PC-9 (cell line): Measurements from ENCODE around the gene ITSN1. TPM values are rescaled to one million over a fixed set of nuclear protein-coding genes. Genes with fewer than 3 reads are reported as not detected.

Experiments used
- BruUV-seq: library from RNA; stranded (reverse); fragments of 400-500 nt; replicated peaks from 2 replicates; lab custom pipeline; 2021; lab: Mats Ljungman, UMichigan
- CTCF ChIA-PET: fragments of 300-600 bp; sonication (Branson Sonifier 250); formaldehyde crosslinking; loops from one replicate; lab custom pipeline; 2022; ENCODE audit warnings: antibody characterized with exemption; lab: Charles Lee
- POLR2A ChIA-PET: fragments of 300-600 bp; sonication (Branson Sonifier 250); formaldehyde crosslinking; loops from one replicate; lab custom pipeline; 2022; ENCODE audit warnings: antibody characterized with exemption; ENCODE audit not compliant: unreplicated experiment; lab: Charles Lee
- DNase-seq, 2 experiments: peaks; one replicate each; pipeline versions ENCODE4 v3.0.0 to v3.0.0-alpha.2; 2015 to 2022; ENCODE audit warnings: mixed read lengths in 1 of 2
- H2AFZ ChIP-seq: fragments of 200-600 bp; sonication (generic); 2 replicates; pipeline ENCODE4 v1.8.1; 2017; ENCODE audit warnings: antibody characterized with exemption
- H3F3A ChIP-seq: fragments of 200-600 bp; sonication (generic); 2 replicates; pipeline ENCODE4 v1.8.1; 2017; ENCODE audit warnings: antibody characterized with exemption, mild to moderate bottlenecking, low read depth; ENCODE audit not compliant: insufficient read depth
- H3K27ac ChIP-seq: fragments of 200-600 bp; sonication (generic); 2 replicates; pipeline ENCODE4 v1.6.1; 2016; ENCODE audit warnings: mixed run types
- H3K27me3 ChIP-seq: fragments of 200-600 bp; sonication (generic); 2 replicates; pipeline ENCODE4 v1.6.1; 2016; ENCODE audit warnings: low read depth, mixed run types; ENCODE audit not compliant: insufficient read depth
- H3K36me3 ChIP-seq: fragments of 200-600 bp; sonication (generic); 2 replicates; pipeline ENCODE4 v1.6.1; 2016; ENCODE audit warnings: low read depth, mixed run types
- H3K4me1 ChIP-seq: fragments of 200-600 bp; sonication (generic); replicated peaks from 2 replicates; pipeline ENCODE4 v1.6.1; 2016; ENCODE audit warnings: mixed run types; ENCODE audit not compliant: insufficient read depth
- H3K4me2 ChIP-seq: fragments of 200-600 bp; sonication (generic); 2 replicates; pipeline ENCODE4 v1.6.1; 2017; ENCODE audit warnings: mixed run types
- H3K4me3 ChIP-seq: fragments of 200-600 bp; sonication (generic); 2 replicates; pipeline ENCODE4 v1.6.1; 2016; ENCODE audit warnings: mixed run types
- H3K79me2 ChIP-seq: fragments of 200-600 bp; sonication (generic); 2 replicates; pipeline ENCODE4 v1.6.1; 2017; ENCODE audit warnings: low read depth, mixed run types
- H3K9me2 ChIP-seq: fragments of 200-600 bp; sonication (generic); 2 replicates; pipeline ENCODE4 v1.8.1; 2017; ENCODE audit warnings: mild to moderate bottlenecking; ENCODE audit not compliant: insufficient read depth
- H3K9me3 ChIP-seq: fragments of 200-600 bp; sonication (generic); 2 replicates; pipeline ENCODE4 v1.8.1; 2016; ENCODE audit warnings: low read depth; ENCODE audit not compliant: insufficient read depth
- H4K20me1 ChIP-seq: fragments of 200-600 bp; sonication (generic); 2 replicates; pipeline ENCODE4 v1.8.1; 2017; ENCODE audit not compliant: insufficient read depth
- CTCF ChIP-seq: fragments of 200-600 bp; sonication (generic); conservative IDR thresholded peaks from 2 replicates; pipeline ENCODE4 v1.6.1; 2017; ENCODE audit warnings: mixed run types, antibody characterized with exemption, mild to moderate bottlenecking, moderate library complexity
- EZH2 ChIP-seq: fragments of 200-600 bp; sonication (generic); IDR thresholded peaks from 2 replicates; pipeline ENCODE4 v1.8.0; 2017; ENCODE audit warnings: antibody characterized with exemption, low read depth
- intact Hi-C: fragments of 100-400 bp; cut with micrococcal nuclease; formaldehyde crosslinking; loops from one replicate; pipeline ENCODE4 v1.10.0; 2022; ENCODE audit not compliant: unreplicated experiment
- total RNA-seq: library from RNA; stranded (reverse); gene quantifications from 2 replicates; pipeline ENCODE4 v1.2.3, GENCODE V29; 2021

ITSN1 gene
- total RNA-seq, 1 experiment from 2014 or later = 46.3 TPM

GRCh38 chr21:33647587-33647986 is 5.3 kb downstream of the ITSN1 start:
- no peak overlapping the region for H2AFZ ChIP-seq
- no TSS peak for BruUV-seq
- no peaks in the 10 kb centered on the region for H3K9me2 ChIP-seq
- CTCF ChIA-PET = no interaction called here
- DNase-seq = no peak
- intact Hi-C loops = loop anchor here (10.0 kb wide), 1 partner anchor 247 kb away; no protein-coding TSS in a partner anchor
- H4K20me1 ChIP-seq = no peaks in the 10 kb centered on the region
- H3K36me3 ChIP-seq = no peaks in the 10 kb centered on the region
- H3K9me3 ChIP-seq = no peaks in the 10 kb centered on the region
- peaks cover 13% of the 10 kb centered on the region for H3K4me1 ChIP-seq
- no peak overlapping the region for H3K27ac ChIP-seq
- peaks cover 59% of the 10 kb centered on the region for H3K79me2 ChIP-seq
- no peaks in the 10 kb centered on the region for H3F3A ChIP-seq
- no peak overlapping the region for H3K4me2 ChIP-seq
- TF ChIP-seq CTCF = no peak
- no peak for TF ChIP-seq EZH2
- POLR2A ChIA-PET = no interaction called here
- H3K4me3 ChIP-seq = no peak overlapping the region
- no peaks in the 10 kb centered on the region for H3K27me3 ChIP-seq

DNA sequence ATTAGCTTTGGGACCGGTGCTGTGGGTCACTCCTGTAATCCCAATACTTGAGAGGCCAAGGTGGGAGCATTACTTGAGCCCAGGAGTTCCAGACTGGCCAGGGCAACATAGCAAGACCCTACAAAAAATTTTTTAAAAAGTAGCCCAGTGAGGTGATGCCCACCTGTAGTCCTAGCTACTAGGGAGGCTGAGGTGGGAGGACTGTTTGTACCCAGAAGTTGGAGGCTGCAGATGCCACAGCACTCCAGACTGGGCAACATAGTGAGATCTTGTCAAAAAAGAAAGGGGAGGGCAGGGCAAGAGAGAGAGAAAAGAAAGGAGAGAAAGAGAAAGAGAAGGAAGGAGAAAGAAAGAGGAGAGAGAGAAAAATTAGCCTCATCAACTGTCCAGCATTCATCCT is 6.3 kb downstream of the ITSN1 start:
- no peaks in the 10 kb centered on the region for H3K9me2 ChIP-seq
- H3K79me2 ChIP-seq = peaks cover 55% of the 10 kb centered on the region
- ChIA-PET POLR2A (no interaction called here), CTCF (no interaction called here)
- H3K4me3 ChIP-seq = no peak overlapping the region
- no peak for TF ChIP-seq CTCF
- no peak for TF ChIP-seq EZH2
- H4K20me1 ChIP-seq = no peaks in the 10 kb centered on the region
- H3K27ac ChIP-seq = no peak overlapping the region
- H3K36me3 ChIP-seq = no peaks in the 10 kb centered on the region
- no TSS peak for BruUV-seq
- intact Hi-C loops = loop anchor here (10.0 kb wide), 1 partner anchor 246 kb away; no protein-coding TSS in a partner anchor
- no peak for DNase-seq
- peaks cover 12% of the 10 kb centered on the region for H3K4me1 ChIP-seq
- no peak overlapping the region for H3K4me2 ChIP-seq
- no peaks in the 10 kb centered on the region for H3K9me3 ChIP-seq
- no peaks in the 10 kb centered on the region for H3F3A ChIP-seq
- no peak overlapping the region for H2AFZ ChIP-seq
- H3K27me3 ChIP-seq = no peaks in the 10 kb centered on the region

- no peak overlapping the region for H3K27ac ChIP-seq
- H2AFZ ChIP-seq = no peak overlapping the region
- ChIA-PET POLR2A (interaction anchor here (0.6 kb wide), 1 partner anchor 70 kb away, joined by 7 read pairs; no protein-coding TSS in a partner anchor), CTCF (no interaction called here)
- no peaks in the 10 kb centered on the region for H3K36me3 ChIP-seq
- H3K79me2 ChIP-seq = peaks cover 45% of the 10 kb centered on the region
- H3K9me2 ChIP-seq = no peaks in the 10 kb centered on the region
- H3K4me1 ChIP-seq = peaks cover 4% of the 10 kb centered on the region; the same call in 1 of the 2 replicates
- H3K9me3 ChIP-seq = no peaks in the 10 kb centered on the region
- no peak for DNase-seq
- H3K4me3 ChIP-seq = no peak overlapping the region
- intact Hi-C loops = no loop called here
- no peaks in the 10 kb centered on the region for H4K20me1 ChIP-seq
- H3F3A ChIP-seq = peaks cover 1% of the 10 kb centered on the region; the same call in 1 of the 2 replicates
- no peak overlapping the region for H3K4me2 ChIP-seq
- no peaks in the 10 kb centered on the region for H3K27me3 ChIP-seq
- no TSS peak for BruUV-seq
- TF ChIP-seq CTCF (no peak), EZH2 (no peak)
Observed at GRCh38 chr21:33650230-33650629, 7.9 kb downstream of the ITSN1 start.
